BJ (cell line): ENCODE results near the gene SLC22A14. TPM values are rescaled to one million over a fixed set of nuclear protein-coding genes. Genes with fewer than 3 reads are reported as not detected.
"Not testable (repeated sequence)": the region's sequence is repeated elsewhere in the genome, so short reads cannot be mapped to it uniquely, and the experiment has no call there.

Experiments
- CTCF ChIA-PET: fragments of 350-600 bp; formaldehyde crosslinking; extraction: SDS; loops from one replicate; lab custom pipeline; 2021; ENCODE audit warnings: antibody characterized with exemption, inconsistent platforms; lab: Yijun Ruan, JAX
- POLR2A ChIA-PET: fragments of 300-600 bp; sonication (Branson Sonifier 250); formaldehyde crosslinking; extraction: SDS; loops from one replicate; lab custom pipeline; 2021; ENCODE audit warnings: antibody characterized with exemption; lab: Charles Lee
- DNase-seq: peaks from one replicate; pipeline ENCODE4 v3.0.0-alpha.2; 2011; ENCODE audit warnings: low read depth
- H3K27me3 ChIP-seq: 2 replicates; pipeline ENCODE4 v1.6.0; 2011; ENCODE audit warnings: low read length; ENCODE audit not compliant: control insufficient read depth, insufficient read depth
- H3K36me3 ChIP-seq: 2 replicates; pipeline ENCODE4 v1.5.1; 2011; ENCODE audit warnings: low read length; ENCODE audit not compliant: control insufficient read depth, insufficient read depth
- H3K4me3 ChIP-seq: 2 replicates; pipeline ENCODE4 v1.5.1; 2011; ENCODE audit warnings: low read depth, mild to moderate bottlenecking, control low read depth, low read length
- CTCF ChIP-seq: IDR thresholded peaks from 2 replicates; pipeline ENCODE4 v1.5.1; 2011; ENCODE audit warnings: low read depth, mild to moderate bottlenecking, control low read depth, inconsistent platforms, low read length, moderate library complexity; ENCODE audit not compliant: insufficient read depth
- polyA plus RNA-seq: library from polyadenylated mRNA; depleted of rRNA; stranded (reverse); fragments of >200 nt; gene quantifications from 2 replicates; pipeline ENCODE4 v1.2.3, GENCODE V29; 2011

The SLC22A14 gene
- polyA plus RNA-seq, 1 experiment, result 0.15 TPM

- CTCF ChIA-PET, result no interaction called here
- no peak for TF ChIP-seq CTCF
Measured at GRCh38 chr3:38284756-38285150, 2.7 kb downstream of the SLC22A14 start.

GRCh38 chr3:38289286-38290217 lies 7.5 kb downstream of the SLC22A14 start:
- CTCF ChIA-PET, result interaction anchor here (1.5 kb wide), 1 partner anchor 8 kb away, joined by 4 read pairs; no protein-coding TSS in a partner anchor

More at GRCh38 chr3:38284756-38285150, 2.7 kb downstream of the SLC22A14 start:
- no peaks in the 10 kb centered on the region for H3K27me3 ChIP-seq
- POLR2A ChIA-PET, result no interaction called here
- no peak for DNase-seq
- H3K36me3 ChIP-seq, result no peaks in the 10 kb centered on the region
- no peak overlapping the region for H3K4me3 ChIP-seq

GRCh38 chr3:38297053-38297452 lies 15.0 kb downstream of the SLC22A14 start:
- CTCF ChIA-PET, result interaction anchor here (0.9 to 4.0 kb wide), 6 partner anchors 8 to 179 kb away, joined by 3 to 32 read pairs (median 4); partner anchors contain the start of genes ACAA1 and SLC22A14

More at GRCh38 chr3:38289286-38290217, 7.5 kb downstream of the SLC22A14 start:
- H3K27me3 ChIP-seq, DNase-seq, H3K36me3 ChIP-seq, POLR2A ChIA-PET, H3K4me3 ChIP-seq: not testable (repeated sequence)

GRCh38 chr3:38297537-38297936 lies 15.4 kb downstream of the SLC22A14 start:
- ChIA-PET POLR2A (no interaction called here), CTCF (interaction anchor here (0.6 to 4.0 kb wide), 22 partner anchors 8 to 323 kb away, joined by 3 to 32 read pairs (median 4); partner anchors contain the start of genes ACAA1, SLC22A14 and XYLB)
- TF ChIP-seq CTCF, result no peak
- H3K27me3 ChIP-seq, result no peaks in the 10 kb centered on the region; the same call in 1 of the 2 replicates
- H3K4me3 ChIP-seq, result no peak overlapping the region
- DNase-seq, result no peak
- H3K36me3 ChIP-seq, result no peaks in the 10 kb centered on the region

More at GRCh38 chr3:38297053-38297452, 15.0 kb downstream of the SLC22A14 start:
- H3K27me3 ChIP-seq, H3K36me3 ChIP-seq, H3K4me3 ChIP-seq, POLR2A ChIA-PET, DNase-seq: not testable (repeated sequence)

GRCh38 chr3:38297947-38298711 lies 16.0 kb downstream of the SLC22A14 start:
- TF ChIP-seq CTCF, result peak; percentile 52
- DNase-seq, result no peak

More at GRCh38 chr3:38297947-38298711, 16.0 kb downstream of the SLC22A14 start:
- ChIA-PET CTCF (interaction anchor here (0.6 to 4.0 kb wide), 23 partner anchors 9 to 323 kb away, joined by 3 to 32 read pairs (median 4); partner anchors contain the start of genes ACAA1, SLC22A14 and XYLB), POLR2A (no interaction called here)
- no peaks in the 10 kb centered on the region; the same call in 1 of the 2 replicates for H3K27me3 ChIP-seq
- H3K36me3 ChIP-seq, result no peaks in the 10 kb centered on the region
- no peak overlapping the region for H3K4me3 ChIP-seq
